Measurements from ENCODE around the gene NLGN4Y.

DNA sequence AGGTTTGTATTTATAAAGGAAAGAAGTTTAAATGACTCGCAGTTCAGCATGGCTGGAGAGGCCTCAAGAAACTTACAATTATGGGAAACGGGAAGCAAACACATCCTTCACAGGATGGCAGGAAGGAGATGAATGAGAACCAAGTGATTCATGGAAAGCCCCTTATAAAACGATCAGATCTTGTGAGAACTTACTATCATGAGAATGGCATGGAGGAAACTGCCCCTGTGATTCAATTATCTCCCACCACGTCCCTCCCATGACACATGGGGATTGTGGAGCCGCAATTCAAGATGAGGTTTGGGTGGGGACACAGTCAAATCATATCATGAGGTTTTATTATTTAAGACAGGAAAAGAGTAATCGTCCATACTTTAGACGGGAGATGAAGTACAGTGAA lies 4.0 kb downstream of the NLGN4Y start:
- TF ChIP-seq POLR2A (IDR thresholded peaks at IDR 0.05) (no peak), CTCF (IDR thresholded peaks at IDR 0.05) (no peak)

All from upper lobe of left lung (tissue), 4 donors.